Measurements from ENCODE around the gene MFAP3.
"Not testable (repeated sequence)": the region's sequence is repeated elsewhere in the genome, so short reads cannot be mapped to it uniquely, and the experiment has no call there.

The MFAP3 gene

GRCh38 chr5:154055201-154055600 is 16.4 kb downstream of the MFAP3 start:
- DNase-seq: no peak

- DNase-seq: no peak
Measured at GRCh38 chr5:154058055-154059038, 19.6 kb downstream of the MFAP3 start.

- DNase-seq: no peak
Measured at GRCh38 chr5:154059039-154059430, 20.3 kb downstream of the MFAP3 start.

GRCh38 chr5:154059583-154059982 is 20.8 kb downstream of the MFAP3 start:
- no peak for DNase-seq

GRCh38 chr5:154060606-154061005 is 21.8 kb downstream of the MFAP3 start:
- no peak for DNase-seq

- DNase-seq: no peak
Measured at GRCh38 chr5:154063372-154063771, 24.6 kb downstream of the MFAP3 start.

GRCh38 chr5:154065971-154066370 is 27.2 kb downstream of the MFAP3 start:
- no peak for DNase-seq

- DNase-seq: not testable (repeated sequence)
Measured at GRCh38 chr5:154069854-154070253, 31.1 kb downstream of the MFAP3 start.

GRCh38 chr5:154071799-154072413 is 33.1 kb downstream of the MFAP3 start:
- no peak for DNase-seq

GRCh38 chr5:154072414-154073171 is 33.8 kb downstream of the MFAP3 start:
- DNase-seq: peak; percentile 74

- no peak for DNase-seq
Measured at GRCh38 chr5:154076240-154076922, 37.6 kb downstream of the MFAP3 start.

- no peak for DNase-seq
Measured at GRCh38 chr5:154077696-154078095, 38.9 kb downstream of the MFAP3 start.

- peak; percentile 68 for DNase-seq
Measured at GRCh38 chr5:154078272-154078671, 39.5 kb downstream of the MFAP3 start.

- DNase-seq: peak; percentile 35
Measured at GRCh38 chr5:154081246-154081645, 42.5 kb downstream of the MFAP3 start.

GRCh38 chr5:154084062-154084639 is 45.4 kb downstream of the MFAP3 start:
- DNase-seq: no peak

- DNase-seq: no peak
Measured at GRCh38 chr5:154086146-154086545, 47.4 kb downstream of the MFAP3 start.

GRCh38 chr5:154086641-154087040 is 47.9 kb downstream of the MFAP3 start:
- DNase-seq: no peak

GRCh38 chr5:154087260-154087659 is 48.5 kb downstream of the MFAP3 start:
- DNase-seq: peak; percentile 62

GRCh38 chr5:154088801-154089200 is 50.0 kb downstream of the MFAP3 start:
- DNase-seq: no peak

- no peak for DNase-seq
Measured at GRCh38 chr5:154090656-154091055, 51.9 kb downstream of the MFAP3 start.

GRCh38 chr5:154092356-154093141 is 53.8 kb downstream of the MFAP3 start:
- DNase-seq: no peak

GRCh38 chr5:154093142-154093532 is 54.4 kb downstream of the MFAP3 start:
- DNase-seq: no peak

Measured in NCI-H1694 (cell line).